ENCODE results near the gene PHACTR2.
"Not testable (repeated sequence)": the region's sequence is repeated elsewhere in the genome, so short reads cannot be mapped to it uniquely, and the experiment has no call there.

PHACTR2 gene

DNA sequence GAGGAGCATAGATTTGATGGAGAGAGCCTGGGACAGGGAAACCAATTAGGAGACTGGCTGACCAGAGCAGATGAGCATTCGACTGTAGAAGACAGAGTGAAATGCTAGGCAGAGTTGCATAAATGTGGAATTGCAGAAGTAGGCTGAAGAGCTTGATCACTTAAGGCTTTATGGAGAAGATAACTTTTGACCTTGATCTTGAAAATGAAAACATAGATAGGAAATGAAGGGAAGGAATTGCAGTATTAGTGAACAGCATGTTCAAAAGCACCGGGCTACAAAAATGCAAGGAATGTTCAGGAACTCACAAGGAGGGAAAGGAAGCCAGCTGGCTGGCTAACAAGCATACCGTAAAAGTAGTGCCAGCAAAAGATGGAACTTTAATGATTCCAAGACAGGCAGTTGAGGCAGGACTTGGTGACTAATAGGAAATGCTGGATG is 144.8 kb downstream of the PHACTR2 start:
- DNase-seq = no peak

DNA sequence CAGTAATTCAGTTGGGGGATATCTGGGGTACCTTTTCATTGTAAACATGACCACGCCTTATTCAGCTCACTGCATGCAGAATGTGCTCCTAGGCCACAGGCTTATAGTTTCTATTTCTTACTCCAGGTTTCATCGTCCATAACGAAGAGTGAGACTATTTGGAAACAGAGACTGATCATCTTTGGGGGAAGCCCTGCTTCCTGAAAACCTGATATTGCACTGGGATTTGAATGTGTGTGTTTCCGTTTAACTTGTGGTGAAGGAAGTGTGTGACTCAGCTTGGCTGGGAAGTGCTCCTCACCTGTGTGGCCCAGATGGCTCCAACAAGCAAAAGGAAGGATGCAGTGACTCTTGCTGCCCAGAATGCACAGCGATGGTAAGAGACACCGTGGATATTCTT is 145.8 kb downstream of the PHACTR2 start:
- DNase-seq = no peak

DNA sequence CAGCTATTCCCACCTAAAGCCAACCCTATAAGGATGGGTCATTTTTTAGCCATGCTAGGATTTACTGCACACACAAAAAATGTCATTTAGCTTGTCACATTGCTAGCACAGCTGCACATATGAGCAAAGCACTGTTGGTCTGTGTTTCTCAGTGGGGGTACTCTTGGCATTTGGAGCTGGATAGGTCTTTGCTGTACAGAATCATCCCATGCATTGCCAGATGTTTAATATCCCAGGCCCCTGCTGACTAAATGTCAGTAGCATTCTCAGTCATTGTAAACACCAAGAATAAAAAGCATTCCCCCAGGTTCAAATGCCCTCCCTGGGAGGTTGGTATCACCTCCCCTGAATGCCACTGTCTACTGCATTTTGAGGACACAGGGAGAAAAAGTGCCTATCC is 150.8 kb downstream of the PHACTR2 start:
- DNase-seq = no peak

DNA sequence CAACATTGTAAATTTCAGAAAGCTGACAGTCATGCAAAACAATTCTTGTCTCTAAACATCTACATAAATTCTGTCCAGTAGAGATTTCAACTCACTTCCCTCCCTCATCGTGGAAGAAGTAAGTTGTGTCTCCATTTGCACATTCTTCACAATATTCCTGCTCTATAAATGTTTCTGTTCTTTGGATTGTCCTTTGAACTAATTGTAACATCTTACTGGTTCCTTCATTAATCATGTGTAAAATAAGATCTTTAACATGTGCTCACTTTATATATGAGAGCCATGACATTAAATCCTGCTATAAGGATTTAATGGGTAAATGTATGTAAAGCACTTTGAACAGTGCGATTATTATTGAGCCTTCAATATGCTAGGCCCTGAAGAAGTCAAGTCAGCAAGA is 158.4 kb downstream of the PHACTR2 start:
- no peak for DNase-seq

DNA sequence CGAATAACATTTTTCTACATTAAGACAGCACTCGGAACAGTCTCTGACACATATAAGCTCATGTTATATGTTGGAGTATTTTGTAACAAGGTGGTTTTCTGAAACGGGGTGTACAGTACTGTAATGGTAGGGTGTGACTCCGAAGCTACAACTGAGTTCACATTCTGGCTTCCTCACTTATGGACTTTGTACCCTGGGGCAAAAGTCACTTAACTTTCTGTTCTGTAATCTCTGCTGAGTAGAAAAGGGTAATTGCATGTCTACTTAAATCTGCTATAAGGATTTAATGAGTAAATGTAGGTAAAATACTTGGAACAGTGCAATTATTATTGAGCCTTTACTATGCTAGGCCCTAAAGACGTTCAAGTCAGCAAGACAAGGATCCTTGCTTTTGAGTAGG is 160.6 kb downstream of the PHACTR2 start:
- DNase-seq = no peak

DNA sequence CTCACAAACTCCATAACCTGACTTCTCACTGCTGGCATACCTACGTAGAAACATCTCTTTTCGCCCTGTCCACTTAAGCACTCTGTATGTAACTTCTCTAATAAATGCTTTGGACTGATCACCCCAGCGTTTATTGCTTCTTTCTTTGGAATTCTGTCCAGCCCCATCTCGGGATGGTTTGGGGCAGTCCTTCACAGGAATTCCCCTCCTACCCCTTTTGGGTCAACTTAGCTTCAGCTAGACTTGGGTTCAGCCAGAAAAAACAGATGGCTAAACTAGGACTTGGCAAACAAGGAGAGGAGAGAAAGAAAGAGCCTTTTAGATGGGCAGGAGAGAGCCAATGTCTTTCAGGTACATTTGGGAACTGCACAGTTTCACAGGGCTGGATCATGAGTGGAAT is 161.4 kb downstream of the PHACTR2 start:
- no peak for DNase-seq

DNA sequence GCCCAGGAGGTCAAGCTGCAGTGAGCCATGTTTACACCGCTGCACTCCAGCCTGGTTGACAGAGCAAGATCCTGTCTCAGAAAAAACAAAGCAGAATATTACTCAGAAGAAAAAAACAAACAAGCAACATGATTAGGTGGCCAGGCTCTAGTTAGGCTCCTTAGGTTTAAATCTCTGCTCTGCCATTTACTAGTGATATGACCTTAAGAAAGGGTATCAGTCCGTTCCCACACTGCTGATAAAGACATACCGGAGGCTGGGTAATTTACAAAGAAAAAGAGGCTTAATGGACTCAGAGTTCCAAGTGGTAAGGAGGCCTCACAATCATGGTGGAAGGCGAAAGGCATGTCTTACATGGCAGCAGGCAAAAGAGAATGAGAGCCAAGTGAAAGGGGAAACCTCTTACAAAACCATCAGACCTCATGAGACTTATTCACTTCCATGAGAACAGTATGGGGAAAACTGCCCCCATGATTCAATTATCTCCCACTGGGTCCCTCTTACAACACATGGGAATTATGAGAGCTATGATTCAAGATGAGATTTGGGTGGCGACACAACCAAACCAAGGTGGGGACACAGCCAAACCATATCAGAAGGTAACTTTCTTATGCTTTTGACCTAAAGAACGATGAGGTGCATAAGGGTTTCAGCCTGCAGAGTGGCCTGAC is 163.0 kb downstream of the PHACTR2 start:
- DNase-seq = no peak

DNA sequence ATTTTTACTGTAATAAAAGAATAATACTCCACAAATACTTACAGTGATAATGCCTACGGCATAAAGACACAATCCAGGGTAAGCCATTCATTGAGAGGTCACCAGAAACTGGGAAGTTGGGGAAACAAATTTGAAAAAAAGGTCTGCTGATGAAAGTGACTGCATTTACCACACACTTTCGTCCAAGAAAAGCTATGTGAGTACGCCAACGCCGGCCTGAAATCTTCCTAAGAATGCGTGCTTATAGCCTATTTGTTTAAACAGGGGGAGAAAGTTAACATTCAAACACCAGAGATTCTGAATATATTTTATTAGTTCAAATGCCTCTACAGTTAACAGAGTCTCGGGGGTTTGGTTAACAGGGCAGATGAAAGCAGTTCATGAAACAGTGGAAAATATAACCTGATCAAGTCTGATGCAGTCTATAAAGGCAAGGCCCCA is 164.7 kb downstream of the PHACTR2 start:
- no peak for DNase-seq

DNA sequence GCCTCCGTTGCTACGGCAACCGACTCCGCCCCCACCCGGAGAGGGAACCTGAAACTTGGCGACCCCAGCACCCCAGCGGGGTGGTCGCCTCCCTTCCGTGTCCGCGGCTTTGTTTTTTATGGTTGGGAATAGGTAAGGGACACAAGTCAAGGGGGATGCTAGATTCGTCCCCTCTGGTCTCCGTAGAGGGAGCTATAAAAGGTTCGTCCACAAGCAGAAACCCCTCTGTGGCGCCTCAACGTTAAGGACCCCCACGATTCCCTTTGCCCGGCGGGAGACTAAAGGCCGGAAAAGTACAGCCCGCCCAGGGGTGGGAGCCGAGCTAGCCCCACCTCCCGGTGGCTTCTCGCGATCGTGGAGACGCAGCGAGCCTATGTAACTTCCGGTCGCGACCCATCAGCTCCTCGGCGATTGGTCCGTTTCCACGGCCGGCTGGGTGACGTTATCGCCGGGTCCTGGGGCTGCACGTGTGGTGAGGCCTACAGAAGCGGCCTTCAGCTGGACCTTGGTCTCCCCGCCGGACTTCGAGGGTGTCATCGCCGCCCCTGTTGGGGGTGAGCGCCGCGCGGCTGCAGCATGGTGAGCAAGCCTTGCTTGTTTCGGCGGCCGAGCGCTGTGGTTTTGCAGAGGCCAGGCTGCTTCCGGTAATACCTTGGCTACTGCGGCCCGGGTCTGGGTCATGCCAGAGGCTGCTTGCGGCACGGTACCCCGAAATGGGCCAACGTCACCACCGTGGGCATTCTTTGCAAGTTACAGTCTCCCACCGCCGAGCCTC is 165.3 kb downstream of the PHACTR2 start, which contains the start of gene LTV1:
Gene LTV1 (plus strand): TSS at position 437 of the 775 bp plus-strand sequence. CDS start 140 bp downstream, at position 577.
- DNase-seq = peak; percentile 93

DNA sequence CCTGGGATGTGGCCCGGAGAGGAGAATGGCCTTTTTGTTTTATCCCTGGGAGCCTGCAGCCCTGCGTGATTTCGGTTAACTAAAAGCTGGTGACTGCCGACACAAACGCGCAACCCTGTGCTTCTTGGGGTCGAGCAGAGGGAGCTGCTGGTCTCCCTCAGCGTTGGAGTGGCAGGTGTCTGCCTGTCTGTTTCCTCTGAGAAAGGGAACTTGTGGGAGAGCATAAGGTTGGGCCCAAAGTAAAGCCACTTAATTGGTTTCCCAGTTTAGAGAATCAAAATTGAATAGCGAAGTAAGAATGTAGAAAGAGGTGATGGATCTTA is 165.9 kb downstream of the PHACTR2 start:
- DNase-seq = no peak

DNA sequence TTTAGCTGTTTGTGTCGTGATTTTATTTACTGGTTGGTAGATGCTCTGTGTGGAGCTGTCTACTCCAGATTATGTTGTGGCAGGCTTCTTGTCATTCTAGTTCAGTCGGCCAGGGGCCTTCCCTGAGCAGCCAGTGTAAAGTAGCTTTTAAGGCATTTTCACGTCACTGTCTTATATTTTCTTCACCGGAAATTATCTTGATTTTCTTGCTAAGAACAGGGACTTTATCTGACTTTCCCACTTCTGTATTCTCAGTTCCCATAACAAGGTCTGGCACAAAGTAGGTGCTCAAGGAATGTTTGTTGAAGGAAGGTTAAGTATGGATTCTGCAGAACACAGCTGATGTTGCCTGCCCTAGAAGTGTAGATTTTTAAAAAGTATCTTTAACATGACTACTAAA is 166.2 kb downstream of the PHACTR2 start:
- DNase-seq = no peak

DNA sequence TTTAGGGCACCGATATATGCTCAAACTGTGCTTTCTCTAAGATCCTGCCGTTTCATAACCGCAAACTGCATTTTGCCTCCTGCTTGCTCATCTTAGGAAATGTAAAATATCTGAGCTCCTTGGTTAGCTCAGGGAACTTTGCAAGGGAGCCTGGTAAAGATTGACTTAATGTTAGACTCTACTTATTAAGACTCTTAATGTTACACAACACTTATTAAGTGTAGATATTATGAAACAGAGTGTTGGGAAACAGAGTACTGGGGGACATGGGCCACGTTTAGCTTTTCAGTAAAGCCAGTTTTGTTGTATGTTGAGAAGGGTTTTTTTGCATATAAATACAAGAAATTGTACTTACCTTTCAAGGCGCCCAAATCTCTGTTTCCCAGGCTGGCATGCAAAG is 167.3 kb downstream of the PHACTR2 start:
- DNase-seq = no peak

DNA sequence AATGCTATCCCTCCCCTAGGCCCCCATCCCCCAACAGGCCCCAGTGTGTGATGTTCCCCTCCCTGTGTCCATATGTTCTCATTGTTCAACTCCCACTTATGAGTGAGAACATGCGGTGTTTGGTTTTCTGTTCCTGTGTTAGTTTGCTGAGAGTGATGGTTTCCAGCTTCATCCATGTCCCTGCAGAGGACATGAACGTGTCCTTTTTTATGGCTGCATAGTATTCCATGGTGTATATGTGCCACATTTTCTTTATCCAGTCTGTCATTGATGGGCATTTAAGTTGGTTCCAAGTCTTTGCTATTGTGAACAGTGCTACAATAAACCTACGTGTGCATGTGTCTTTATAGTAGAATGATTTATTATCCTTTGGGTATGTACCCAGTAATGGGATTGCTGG is 173.9 kb downstream of the PHACTR2 start:
- DNase-seq = not testable (repeated sequence)

DNA sequence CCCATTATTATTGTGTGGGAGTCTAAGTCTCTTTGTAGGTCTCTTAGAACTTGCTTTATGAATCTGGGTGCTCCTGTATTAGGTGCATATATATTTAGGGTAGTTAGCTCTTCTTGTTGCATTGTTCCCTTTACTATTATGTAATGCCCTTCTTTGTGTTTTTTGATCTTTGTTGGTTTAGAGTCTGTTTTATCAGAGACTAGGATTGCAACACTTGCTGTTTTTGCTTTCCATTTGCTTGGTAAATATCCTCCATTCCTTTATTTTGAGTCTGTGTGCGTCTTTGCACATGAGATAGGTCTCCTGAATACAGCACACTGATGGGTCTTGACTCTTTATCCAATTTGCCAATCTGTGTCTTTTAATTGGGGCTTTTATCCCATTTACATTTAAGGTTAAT is 177.3 kb downstream of the PHACTR2 start:
- DNase-seq = not testable (repeated sequence)

DNA sequence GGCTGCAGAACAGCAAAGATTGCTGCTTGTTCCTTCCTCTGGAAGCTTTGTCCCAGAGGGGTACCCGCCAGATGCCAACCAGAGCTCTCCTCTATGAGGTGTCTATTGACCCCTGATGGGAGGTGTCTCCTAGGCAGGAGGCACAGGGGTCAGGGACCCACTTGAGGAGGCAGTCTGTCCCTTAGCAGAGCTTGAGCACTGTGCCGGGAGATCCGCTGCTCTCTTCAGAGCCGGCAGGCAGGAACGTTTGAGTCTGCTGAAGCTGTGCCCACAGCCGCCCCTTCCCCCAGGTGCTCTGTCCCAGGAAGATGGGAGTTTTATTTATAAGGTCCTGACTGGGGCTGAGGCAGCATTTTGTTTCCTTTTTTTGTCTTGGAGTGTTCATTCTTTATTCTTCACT is 179.0 kb downstream of the PHACTR2 start:
- DNase-seq = not testable (repeated sequence)

DNA sequence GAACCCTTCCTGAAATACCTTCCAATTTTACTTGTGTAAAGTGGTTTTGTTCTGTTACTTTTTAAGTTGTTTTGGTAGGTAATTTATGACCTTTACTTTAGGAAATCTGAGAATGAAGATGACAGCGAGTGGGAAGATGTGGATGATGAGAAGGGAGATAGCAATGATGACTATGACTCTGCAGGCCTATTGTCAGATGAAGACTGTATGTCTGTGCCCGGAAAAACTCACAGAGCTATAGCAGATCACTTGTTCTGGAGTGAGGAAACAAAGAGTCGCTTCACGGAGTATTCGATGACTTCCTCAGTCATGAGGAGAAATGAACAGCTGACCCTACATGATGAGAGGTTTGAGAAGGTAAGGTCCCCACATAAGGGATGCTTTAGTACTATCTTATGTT is 179.9 kb downstream of the PHACTR2 start:
- DNase-seq = no peak

DNA sequence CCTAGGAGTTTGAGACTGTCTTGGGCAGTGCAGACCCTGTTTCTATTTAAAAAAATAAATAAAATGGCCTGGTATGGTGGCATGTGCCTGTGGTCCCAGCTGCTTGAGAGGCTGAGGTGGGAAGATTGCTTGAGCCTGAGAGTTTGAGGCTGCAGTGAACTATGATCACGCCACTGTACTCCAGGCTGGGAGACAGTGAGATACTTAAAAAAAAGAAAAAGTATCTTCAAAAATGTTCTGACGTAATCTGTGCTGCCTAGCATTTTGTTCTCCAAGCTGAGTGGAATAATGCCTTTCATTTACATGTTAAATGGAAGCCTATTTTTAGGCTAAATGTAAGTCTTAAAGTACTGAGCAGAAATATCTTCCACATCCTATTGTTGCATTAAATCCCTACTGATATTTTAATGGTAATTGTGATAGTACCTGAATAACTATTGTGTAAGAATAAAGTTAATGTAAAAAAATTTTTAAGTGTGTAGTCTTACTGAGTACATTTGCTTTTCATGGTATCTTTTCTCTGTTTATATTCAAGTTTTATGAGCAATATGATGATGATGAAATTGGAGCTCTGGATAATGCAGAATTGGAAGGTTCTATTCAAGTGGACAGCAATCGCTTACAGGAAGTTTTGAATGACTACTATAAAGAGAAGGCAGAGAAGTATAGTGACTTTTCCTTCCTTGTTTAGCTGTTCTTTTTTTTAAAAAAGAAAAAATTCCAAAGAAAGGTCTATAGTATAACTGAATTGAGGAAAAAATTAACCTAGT is 182.3 kb downstream of the PHACTR2 start:
- DNase-seq = no peak

DNA sequence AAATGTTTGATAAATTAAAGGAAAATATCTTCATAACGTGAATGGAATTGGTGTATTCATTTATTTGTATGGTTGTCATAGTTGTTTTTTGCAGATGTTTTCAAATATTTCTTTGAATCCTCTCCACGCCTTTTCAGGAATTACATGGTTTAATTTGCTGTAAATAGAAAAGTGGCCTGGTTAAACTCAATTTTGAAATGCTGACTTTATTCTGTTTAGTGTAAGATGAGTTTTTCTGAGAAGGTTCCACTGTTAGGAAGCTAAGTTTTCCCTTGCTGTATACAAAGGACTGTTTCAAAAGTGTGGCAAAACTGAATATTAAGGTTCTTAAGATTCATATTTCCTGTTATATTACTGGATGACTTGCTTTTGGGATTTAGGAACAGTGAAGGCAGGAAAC is 186.0 kb downstream of the PHACTR2 start:
- no peak for DNase-seq

DNA sequence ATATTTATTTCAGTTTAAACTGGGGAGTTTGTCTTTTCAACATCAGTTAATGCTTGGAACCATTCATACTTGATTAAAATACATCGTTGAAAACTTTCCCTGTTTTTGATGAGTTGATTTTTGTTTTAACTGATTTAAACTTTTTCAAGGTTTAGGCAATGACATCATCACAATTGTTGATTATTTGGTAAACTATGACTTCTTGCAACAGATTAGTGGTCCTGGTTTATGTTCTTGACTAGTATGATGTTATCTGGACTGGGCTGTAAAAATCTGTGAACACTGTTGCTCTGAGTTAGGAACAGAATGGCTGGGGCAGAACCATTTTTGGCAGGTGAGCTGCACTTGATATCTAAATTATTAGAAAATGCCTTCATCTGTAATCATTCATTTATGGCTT is 186.5 kb downstream of the PHACTR2 start, which contains the start of gene ZC2HC1B:
Gene ZC2HC1B (plus strand): TSS at position 241 of the 400 bp plus-strand sequence. CDS start 66 bp downstream, at position 307.
- DNase-seq = no peak

DNA sequence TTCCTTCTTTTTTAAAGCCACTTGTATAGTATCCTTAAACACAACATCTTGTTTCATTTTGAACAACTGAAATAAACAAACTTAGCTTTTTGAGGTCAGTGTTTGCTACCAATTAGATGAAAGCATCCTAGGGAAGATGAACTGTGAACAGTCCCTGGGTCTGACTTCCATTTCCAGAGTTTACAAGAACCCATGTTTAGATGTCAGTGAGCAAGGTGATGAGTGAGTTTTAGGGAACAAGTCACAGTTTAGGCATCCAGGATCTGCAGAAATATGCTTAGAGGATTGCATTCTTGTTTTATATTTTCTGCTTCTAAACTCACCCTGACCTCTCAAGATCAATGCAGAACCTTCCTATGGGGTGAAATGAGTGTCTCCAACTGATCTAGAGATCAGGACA is 189.5 kb downstream of the PHACTR2 start:
- DNase-seq = no peak

DNA sequence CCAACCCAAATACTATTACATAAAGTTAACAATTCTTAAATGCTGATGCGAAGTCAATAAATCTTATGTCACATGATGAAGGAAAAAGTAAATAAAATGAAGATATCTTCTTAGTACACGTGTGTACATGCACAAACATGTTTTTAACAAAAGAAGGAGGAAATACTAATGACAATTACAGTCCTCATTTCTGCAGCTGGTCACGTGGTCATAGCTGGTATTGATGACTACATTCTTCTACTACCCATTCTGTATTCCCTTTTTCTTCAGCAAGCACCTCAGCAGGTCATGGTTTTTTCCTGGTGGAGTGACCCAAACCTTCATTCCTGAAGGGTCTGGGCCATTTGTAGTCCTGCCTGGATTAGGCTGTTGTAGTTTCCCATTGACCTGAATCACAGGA is 191.0 kb downstream of the PHACTR2 start:
- DNase-seq = not testable (repeated sequence)

DNA sequence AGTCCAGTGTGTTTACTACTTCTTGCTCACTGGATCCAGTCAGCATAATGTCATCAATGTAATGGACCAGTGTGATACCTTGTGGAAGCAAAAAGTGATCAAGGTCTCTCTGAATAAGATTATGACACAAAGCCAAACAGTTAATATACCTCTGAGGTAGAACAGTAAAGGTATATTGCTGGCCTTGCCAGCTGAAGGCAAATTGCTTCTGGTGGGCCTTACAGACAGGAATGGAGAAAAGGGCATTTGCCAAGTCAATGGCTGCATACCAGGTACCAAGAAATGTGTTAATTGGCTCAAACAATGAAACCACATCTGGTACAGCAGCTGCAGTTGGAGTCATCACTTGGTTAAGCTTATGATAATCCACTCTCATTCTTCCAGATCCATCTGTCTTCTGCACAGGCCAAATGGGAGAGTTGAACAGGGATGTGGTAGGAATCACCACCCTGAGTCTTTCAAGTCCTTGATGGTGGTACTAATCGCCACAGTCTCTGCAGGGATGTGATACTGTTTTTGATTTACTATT is 193.5 kb downstream of the PHACTR2 start:
- DNase-seq = not testable (repeated sequence)

DNA sequence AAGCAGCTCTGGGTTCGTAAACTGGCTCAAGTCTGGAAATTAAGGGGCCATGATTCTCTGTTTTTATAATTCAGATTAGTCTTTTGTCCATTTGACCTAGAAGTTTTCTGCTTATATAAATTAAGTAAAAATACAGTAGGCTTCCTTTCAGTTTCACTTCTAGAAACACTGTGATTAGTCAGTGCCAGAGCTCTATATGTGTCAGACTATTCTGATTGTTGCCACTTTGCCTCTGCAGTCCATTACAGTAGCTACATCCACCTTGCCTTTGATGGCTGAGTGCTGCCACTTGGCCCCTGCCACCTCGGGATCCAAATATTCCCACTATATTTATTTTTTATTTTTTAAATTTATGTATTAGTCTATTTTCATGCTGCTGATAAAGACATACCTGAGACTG is 194.4 kb downstream of the PHACTR2 start:
- DNase-seq = no peak

Measured in KG1 (cell line).